ENCODE measurements around the gene CDK5. TPM values are rescaled to one million over a fixed set of nuclear protein-coding genes. Genes with fewer than 3 reads are reported as not detected.

The CDK5 gene
- total and polyA plus RNA-seq, 2 of the 13 experiments (the other 11 are each of a cell fraction or from before 2014, with no cell fraction given): 16.4 to 21.3 TPM

- TF ChIP-seq ZNF317 (CRISPR knock-in tag; IDR thresholded peaks at IDR 0.05) (no peak), ZNF782 (CRISPR knock-in tag; IDR thresholded peaks at IDR 0.05; ENCODE audit: borderline replicate concordance) (no peak), BRCA1 (CRISPR knock-in tag; IDR thresholded peaks at IDR 0.05) (0 out of 2 replicates have a peak, but pooled peaks have one; percentile 54), ZFP37 (CRISPR knock-in tag; IDR thresholded peaks at IDR 0.05; ENCODE audit: borderline replicate concordance) (0 out of 2 replicates have a peak, but pooled peaks have one; percentile 29), ZFP1 (CRISPR knock-in tag; IDR thresholded peaks at IDR 0.05) (no peak), RARA (CRISPR knock-in tag; IDR thresholded peaks at IDR 0.05) (no peak), ZMAT3 (CRISPR knock-in tag; conservative IDR thresholded peaks at IDR 0.05) (0 out of 2 replicates have a peak, but pooled peaks have one; percentile 24), ZNF546 (CRISPR knock-in tag; conservative IDR thresholded peaks at IDR 0.05) (no peak), EHMT2 (IDR thresholded peaks at IDR 0.05; ENCODE audit: borderline replicate concordance, low read depth, low read length) (no peak), GMEB2 (CRISPR knock-in tag; IDR thresholded peaks at IDR 0.05; ENCODE audit: low read depth) (peak; percentile 69), ZNF788 (CRISPR knock-in tag; IDR thresholded peaks at IDR 0.05; ENCODE audit: borderline replicate concordance) (peak; percentile 39; the same call in 1 of the 2 replicates), ZSCAN21 (CRISPR knock-in tag; IDR thresholded peaks at IDR 0.05; ENCODE audit: borderline replicate concordance) (no peak; the same call in 1 of the 2 replicates), THAP8 (CRISPR knock-in tag; IDR thresholded peaks at IDR 0.05; ENCODE audit: borderline replicate concordance) (no peak)
These were observed 25.6 kb upstream of the CDK5 start, which contains the start of gene TMUB1 (continued) for GRCh38 chr7:151083071-151083823.

Data from HepG2 (cell line).